ENCODE results near the gene PPP1R16B.

PPP1R16B gene

GRCh38 chr20:38866265-38867061 lies 61.0 kb downstream of the PPP1R16B start:
- no peak for DNase-seq
- in situ Hi-C loops (cut with HindIII; ENCODE audit: low pct_ligation_motif_present, low pct_unique_long_range_greater_than_20kb, low sequenced_read_pairs): no loop called here

- in situ Hi-C loops (cut with HindIII; ENCODE audit: low pct_ligation_motif_present, low pct_unique_long_range_greater_than_20kb, low sequenced_read_pairs): no loop called here
- no peak for DNase-seq
Measured at GRCh38 chr20:38867062-38867359, 61.5 kb downstream of the PPP1R16B start.

GRCh38 chr20:38870733-38871559 lies 65.4 kb downstream of the PPP1R16B start:
- in situ Hi-C loops (cut with HindIII; ENCODE audit: low pct_ligation_motif_present, low pct_unique_long_range_greater_than_20kb, low sequenced_read_pairs): no loop called here
- peak; percentile 7 for DNase-seq

DNA sequence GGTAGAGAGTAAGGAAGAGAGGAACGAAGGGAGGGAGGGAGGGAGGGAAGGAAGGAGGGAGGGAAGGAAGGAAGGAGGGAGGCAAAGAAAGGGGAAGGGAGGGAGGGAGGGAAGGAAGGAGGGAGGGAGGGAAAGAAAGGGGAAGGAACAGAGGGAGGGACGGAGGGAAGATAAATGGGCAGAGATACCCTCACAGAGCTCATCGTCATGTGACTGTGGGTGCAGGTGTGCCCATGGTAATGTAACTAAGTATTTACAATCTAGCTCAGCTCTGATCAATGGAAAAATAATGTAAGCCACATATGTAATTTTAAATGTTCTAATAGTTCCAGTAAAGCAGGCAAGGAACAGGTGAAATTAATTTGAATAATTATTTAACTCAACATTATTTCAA lies 66.1 kb downstream of the PPP1R16B start:
- in situ Hi-C loops (cut with HindIII; ENCODE audit: low pct_ligation_motif_present, low pct_unique_long_range_greater_than_20kb, low sequenced_read_pairs): no loop called here
- DNase-seq: no peak

GRCh38 chr20:38872036-38872435 lies 66.5 kb downstream of the PPP1R16B start:
- in situ Hi-C loops (cut with HindIII; ENCODE audit: low pct_ligation_motif_present, low pct_unique_long_range_greater_than_20kb, low sequenced_read_pairs): no loop called here
- DNase-seq: no peak

DNA sequence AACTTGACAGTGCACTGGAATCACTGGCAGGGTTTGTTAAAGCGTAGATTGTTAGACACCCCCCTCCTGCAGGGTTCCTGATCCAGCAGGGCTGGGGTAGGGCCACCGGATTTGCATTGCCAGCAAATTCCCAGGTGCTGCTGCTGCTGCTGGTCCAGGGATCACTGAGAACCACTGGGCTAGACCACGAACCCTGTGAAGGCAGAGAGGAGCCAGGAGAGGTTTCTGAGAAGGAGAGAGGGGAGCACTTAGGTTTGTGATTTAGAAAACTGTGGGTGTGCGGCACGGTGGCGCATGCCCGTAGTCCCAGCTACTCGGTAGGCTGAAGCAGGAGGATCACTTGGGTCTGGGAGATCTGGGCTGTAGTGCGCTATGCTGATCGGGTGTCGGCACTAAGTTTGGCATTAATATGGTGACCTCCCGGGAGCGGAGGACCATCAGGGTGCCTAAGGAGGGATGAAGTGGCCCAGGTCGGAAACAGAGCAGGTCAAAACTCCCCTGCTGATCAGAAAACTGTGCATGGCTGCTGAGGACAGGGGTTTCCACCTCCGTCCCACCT lies 67.1 kb downstream of the PPP1R16B start:
- no peak for DNase-seq
- in situ Hi-C loops (cut with HindIII; ENCODE audit: low pct_ligation_motif_present, low pct_unique_long_range_greater_than_20kb, low sequenced_read_pairs): no loop called here

DNA sequence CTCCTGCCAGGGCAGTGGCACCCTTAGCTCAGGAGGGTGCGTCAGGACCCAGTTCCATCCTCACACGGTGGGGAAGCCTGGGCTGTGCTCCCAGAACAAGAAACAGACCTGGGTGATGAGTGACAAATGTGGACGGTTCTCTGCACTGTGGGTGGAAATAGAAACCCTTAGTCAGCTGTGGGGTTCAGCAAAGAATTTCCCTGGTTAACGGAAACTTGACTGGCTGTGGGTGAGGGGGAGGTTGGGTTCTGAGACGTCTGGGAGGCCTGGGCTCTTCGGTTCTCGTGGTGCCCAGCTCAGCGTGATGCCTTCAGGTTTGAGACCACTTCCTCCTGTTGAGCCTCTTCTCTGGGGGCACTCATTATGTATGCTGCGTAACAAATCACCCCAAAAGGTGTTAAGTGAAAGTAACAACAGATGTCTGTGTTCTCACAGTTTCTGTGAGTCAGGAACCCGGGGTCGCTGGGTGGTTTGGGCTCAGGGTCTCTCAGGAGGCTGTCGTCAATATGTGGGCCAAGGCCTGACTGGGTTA lies 67.6 kb downstream of the PPP1R16B start:
- in situ Hi-C loops (cut with HindIII; ENCODE audit: low pct_ligation_motif_present, low pct_unique_long_range_greater_than_20kb, low sequenced_read_pairs): no loop called here

DNA sequence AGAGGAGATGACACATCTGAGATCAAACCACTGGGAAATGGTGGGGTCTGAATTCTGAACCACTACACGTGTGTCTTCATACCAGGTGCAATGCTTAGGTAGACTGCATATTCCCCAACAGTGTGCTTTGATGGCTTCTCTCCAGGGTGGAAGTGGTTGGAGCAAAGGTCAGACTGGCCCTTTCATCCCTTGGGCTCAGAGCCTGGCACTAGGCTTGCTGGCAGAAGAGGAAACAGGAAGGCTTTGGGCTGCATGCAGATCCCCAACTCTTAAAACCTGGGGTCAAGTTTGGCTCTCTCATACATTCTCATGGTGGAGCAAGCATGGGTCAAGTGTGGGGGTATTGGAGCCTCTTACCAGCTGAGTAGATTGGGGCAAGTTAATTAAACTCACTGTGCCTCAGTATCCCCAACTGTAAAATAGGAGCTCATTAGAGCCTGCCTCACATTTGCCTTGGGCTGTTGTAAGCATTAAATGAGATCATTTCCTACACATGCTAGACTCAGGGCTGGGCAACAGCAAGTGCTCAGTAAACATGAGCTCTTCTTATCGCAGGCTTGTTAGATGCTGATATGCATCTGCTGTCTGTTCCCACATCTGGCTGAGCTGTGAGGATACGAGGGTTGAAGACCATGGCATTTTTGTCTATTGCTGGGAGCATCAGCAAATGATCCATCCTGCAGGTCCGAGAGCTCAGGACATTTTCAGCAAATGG lies 69.1 kb downstream of the PPP1R16B start:
- no peak for DNase-seq
- in situ Hi-C loops (cut with HindIII; ENCODE audit: low pct_ligation_motif_present, low pct_unique_long_range_greater_than_20kb, low sequenced_read_pairs): no loop called here

More for the DNA sequence above, 67.6 kb downstream of the PPP1R16B start:
- DNase-seq: no peak

DNA sequence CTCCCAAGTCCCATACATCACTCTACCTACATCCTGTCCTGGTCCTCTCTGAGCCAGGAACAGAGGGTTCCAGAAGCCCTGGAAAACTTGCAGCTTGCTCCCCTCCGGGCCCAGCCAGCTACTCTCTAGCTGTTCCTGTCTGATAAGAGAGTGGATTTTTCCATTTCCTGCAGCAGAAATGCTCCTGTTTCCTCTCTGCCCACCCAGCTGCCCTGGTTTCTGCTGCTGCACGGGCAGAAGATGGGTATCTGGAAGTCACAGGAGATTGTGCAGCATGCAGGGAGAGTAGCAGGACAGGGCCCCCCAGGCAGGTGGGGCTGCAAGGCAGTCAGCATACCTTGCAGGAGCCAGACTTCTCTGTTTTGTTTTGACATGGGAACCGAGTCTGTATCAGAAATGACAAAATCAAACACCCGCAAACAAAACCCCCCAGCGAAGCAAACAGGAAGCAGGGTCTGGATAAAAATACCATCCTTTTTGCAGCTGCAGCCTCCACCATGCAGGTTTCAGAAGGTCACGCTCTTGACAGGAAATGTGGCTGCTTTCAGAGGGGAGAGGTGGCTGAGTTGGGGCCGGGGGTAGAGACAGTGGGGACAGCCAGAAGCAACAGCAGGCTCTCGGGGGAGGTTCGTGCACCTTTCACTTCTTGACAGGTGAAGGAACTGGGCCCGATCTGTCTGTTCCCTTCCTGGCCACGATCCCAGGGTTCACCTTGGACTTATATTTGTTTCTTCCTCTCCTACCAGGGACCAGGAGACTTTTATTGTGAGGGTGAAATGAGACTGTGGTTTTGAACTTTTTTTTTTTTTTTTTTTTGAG lies 69.9 kb downstream of the PPP1R16B start:
- in situ Hi-C loops (cut with HindIII; ENCODE audit: low pct_ligation_motif_present, low pct_unique_long_range_greater_than_20kb, low sequenced_read_pairs): no loop called here
- no peak for DNase-seq

DNA sequence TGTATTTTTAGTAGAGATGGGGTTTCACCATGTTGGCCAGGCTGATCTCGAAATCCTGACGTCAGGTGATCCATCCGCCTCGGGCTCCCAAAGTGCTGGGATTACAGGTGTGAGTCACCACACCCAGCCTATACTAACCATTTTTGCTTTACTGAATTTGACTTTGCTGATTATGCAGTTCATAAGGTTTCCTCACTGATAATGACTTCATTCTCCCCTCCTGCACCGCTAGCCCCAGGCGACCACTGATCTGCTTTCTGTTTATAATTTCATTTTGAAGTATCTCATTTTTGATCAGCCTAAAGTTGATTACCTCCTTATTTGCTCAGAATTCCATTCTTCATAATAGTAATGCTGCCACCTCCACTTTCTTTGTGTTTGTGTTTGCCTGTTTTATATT lies 72.0 kb downstream of the PPP1R16B start:
- in situ Hi-C loops (cut with HindIII; ENCODE audit: low pct_ligation_motif_present, low pct_unique_long_range_greater_than_20kb, low sequenced_read_pairs): no loop called here
- DNase-seq: no peak

- DNase-seq: peak; percentile 26
Measured at GRCh38 chr20:38878866-38879265, 73.4 kb downstream of the PPP1R16B start.

GRCh38 chr20:38880952-38881735 lies 75.6 kb downstream of the PPP1R16B start:
- DNase-seq: no peak

More at GRCh38 chr20:38878866-38879265, 73.4 kb downstream of the PPP1R16B start:
- in situ Hi-C loops (cut with HindIII; ENCODE audit: low pct_ligation_motif_present, low pct_unique_long_range_greater_than_20kb, low sequenced_read_pairs): no loop called here

DNA sequence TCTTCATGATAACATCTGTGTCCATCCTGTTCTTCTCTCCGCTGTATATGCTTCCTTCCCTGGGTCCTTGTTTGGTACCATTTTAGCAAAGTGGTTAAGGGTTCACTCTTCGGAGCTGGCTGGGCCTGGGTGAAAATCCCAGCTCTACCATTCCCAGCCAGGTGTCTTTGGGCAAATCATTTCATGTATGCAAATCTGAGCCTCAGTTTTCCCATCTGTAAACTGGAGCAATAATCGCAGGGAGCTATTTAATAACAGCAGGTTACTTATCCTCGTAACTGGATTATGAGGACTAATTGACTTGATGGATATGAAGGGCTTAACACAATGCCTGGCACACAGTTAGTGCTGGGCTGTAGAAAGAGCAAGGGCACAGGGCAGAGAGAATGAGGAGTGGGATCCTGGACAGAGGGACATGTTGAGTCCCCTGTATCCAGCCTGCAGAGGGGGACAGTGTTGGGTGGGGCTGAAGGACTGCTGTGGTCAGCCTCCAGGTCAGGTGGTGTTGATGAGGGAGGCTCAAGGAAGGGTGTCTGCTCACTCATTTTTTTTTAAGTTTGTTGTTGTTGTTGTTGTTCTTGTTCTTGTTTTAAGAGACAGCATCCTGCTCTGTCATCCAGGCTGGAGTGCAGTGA lies 76.4 kb downstream of the PPP1R16B start:
- no peak for DNase-seq

More at GRCh38 chr20:38880952-38881735, 75.6 kb downstream of the PPP1R16B start:
- in situ Hi-C loops (cut with HindIII; ENCODE audit: low pct_ligation_motif_present, low pct_unique_long_range_greater_than_20kb, low sequenced_read_pairs): no loop called here

DNA sequence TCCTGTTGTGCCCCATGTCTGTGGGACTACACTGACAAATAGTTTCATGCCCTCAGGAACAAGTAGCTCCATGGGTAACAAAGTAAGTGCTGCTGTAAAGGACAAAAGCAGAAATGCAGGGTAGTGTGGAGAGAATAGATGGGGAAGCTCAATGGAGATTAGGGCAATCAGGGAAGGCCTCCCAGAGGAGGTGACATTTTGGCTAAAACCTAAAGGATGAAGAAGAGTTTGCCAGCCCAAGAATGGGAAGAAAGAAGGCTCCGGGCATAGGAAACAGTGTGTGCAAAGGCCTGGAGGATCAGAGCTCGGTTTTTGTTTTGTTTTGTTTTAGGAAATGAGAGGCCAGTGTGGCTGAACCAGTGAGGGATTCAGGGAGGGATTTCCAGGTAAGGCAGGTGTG lies 77.1 kb downstream of the PPP1R16B start:
- in situ Hi-C loops (cut with HindIII; ENCODE audit: low pct_ligation_motif_present, low pct_unique_long_range_greater_than_20kb, low sequenced_read_pairs): no loop called here
- no peak for DNase-seq

More for the DNA sequence above, 76.4 kb downstream of the PPP1R16B start:
- in situ Hi-C loops (cut with HindIII; ENCODE audit: low pct_ligation_motif_present, low pct_unique_long_range_greater_than_20kb, low sequenced_read_pairs): no loop called here

- in situ Hi-C loops (cut with HindIII; ENCODE audit: low pct_ligation_motif_present, low pct_unique_long_range_greater_than_20kb, low sequenced_read_pairs): no loop called here
- DNase-seq: no peak
Measured at GRCh38 chr20:38883081-38883980, 77.8 kb downstream of the PPP1R16B start.

Measured in ACHN (cell line).